ENCODE data around the gene MVB12B.
"Not testable (repeated sequence)": the region's sequence is repeated elsewhere in the genome, so short reads cannot be mapped to it uniquely, and the experiment has no call there.

MVB12B gene

DNA sequence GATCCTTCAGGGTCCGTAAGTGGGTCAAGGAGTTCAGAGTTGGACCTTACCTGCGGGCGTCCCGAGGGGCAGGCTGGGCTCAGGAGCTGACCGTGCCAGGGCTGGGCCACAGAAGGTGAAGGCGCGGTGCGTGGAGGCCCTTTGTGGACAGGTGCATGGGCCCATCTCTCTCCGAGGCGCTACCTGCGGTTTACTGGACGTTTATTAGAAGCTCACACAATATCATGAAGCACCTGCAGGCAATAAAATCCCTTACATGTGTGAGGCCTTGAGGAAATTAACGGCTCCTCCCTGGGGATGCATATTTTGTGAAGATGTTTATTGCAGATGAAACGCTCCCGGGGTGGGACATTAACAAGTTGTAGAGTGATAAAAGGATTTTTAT is 207.3 kb downstream of the MVB12B start:
- Histone ChIP-seq H3K4me3 (ENCODE audit: insufficient read depth, low read depth, low read length) (no peak overlapping the region), H3K9me3 (ENCODE audit: control insufficient read depth, low read length) (no peaks in the 10 kb centered on the region), H3K36me3 (ENCODE audit: control insufficient read depth, insufficient read depth, low read length) (no peaks in the 10 kb centered on the region), H3K27me3 (ENCODE audit: control insufficient read depth, insufficient read depth, low read length, poor library complexity, severe bottlenecking) (peaks cover 39% of the 10 kb centered on the region), H3K4me1 (ENCODE audit: control insufficient read depth, insufficient read depth, low read length) (peaks cover 19% of the 10 kb centered on the region), H3K27ac (ENCODE audit: insufficient read depth, low read depth, low read length, poor library complexity, severe bottlenecking) (no peak overlapping the region)
- 55 to 58% methylated on average over 15 of the region's 15 CpGs for WGBS, 2 experiments

DNA sequence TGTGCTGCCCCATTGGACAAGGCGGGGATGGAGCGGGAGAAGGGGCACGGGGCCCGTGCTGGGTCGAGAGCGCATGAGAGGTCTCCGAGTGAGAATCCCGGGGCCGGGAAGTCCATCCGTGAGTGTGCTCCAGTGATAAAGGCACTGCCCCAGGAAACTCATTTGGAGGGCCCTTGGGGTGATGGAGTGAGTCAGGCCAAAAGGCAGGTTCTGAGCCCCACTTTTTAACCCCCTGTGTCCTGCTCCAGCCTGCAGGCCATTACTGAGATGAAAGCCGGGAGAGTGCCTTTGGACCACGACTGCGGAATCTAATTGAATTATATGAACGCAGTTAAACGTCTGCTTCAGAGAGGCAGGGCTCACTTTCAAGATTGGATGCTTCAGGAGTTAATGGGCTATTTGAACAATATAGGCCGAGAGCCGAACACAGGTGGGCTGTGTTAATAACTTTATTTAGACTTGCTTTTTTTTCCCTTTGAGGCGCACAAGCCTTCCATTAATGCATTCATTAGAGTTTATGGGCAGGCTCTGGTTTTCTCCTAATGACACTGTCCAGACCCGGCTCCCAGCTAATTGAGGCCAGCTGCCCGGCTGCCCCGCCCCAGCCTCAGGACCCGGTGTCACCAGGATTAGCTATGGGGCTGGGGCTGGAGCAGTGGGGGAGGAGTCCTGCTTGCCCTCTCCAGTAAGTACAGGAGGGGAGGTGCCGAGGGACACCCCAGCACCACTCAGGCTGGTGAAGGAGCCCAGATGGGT is 208.0 kb downstream of the MVB12B start:
- peaks cover 16% of the 10 kb centered on the region for H3K4me1 ChIP-seq (ENCODE audit: control insufficient read depth, insufficient read depth, low read length)
- no peak overlapping the region for H3K27ac ChIP-seq (ENCODE audit: insufficient read depth, low read depth, low read length, poor library complexity, severe bottlenecking)
- no peaks in the 10 kb centered on the region for H3K9me3 ChIP-seq (ENCODE audit: control insufficient read depth, low read length)
- no peak overlapping the region for H3K4me3 ChIP-seq (ENCODE audit: insufficient read depth, low read depth, low read length)
- WGBS, 2 experiments, result 27% methylated on average over 23 of the region's 23 CpGs
- H3K27me3 ChIP-seq (ENCODE audit: control insufficient read depth, insufficient read depth, low read length, poor library complexity, severe bottlenecking), result peaks cover 39% of the 10 kb centered on the region
- no peaks in the 10 kb centered on the region for H3K36me3 ChIP-seq (ENCODE audit: control insufficient read depth, insufficient read depth, low read length)

DNA sequence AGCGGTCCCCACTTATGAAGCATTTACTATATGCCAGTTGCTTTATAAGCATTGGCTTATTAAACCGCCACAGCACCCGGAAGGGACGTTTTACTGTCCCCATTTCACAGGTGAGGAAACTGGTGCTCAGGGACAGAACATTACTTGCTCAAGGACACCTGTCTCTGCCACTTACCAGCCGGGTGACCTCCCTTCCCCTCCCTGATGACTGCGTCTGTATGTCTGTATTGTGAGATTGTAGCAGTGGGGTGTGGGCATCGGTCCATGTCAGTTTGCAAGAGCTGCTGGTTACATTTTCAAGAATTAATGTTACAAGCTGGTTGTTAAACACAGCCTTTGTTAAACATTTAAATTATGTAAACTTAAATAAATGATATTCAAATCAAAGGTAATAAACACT is 209.5 kb downstream of the MVB12B start:
- Histone ChIP-seq H3K36me3 (ENCODE audit: control insufficient read depth, insufficient read depth, low read length) (no peaks in the 10 kb centered on the region), H3K4me3 (ENCODE audit: insufficient read depth, low read depth, low read length) (no peak overlapping the region), H3K9me3 (ENCODE audit: control insufficient read depth, low read length) (no peaks in the 10 kb centered on the region), H3K4me1 (ENCODE audit: control insufficient read depth, insufficient read depth, low read length) (peaks cover 8% of the 10 kb centered on the region), H3K27ac (ENCODE audit: insufficient read depth, low read depth, low read length, poor library complexity, severe bottlenecking) (no peak overlapping the region), H3K27me3 (ENCODE audit: control insufficient read depth, insufficient read depth, low read length, poor library complexity, severe bottlenecking) (peaks cover 39% of the 10 kb centered on the region)
- 93 to 95% methylated on average over 5 to 6 of the region's 7 CpGs for WGBS, 2 experiments

DNA sequence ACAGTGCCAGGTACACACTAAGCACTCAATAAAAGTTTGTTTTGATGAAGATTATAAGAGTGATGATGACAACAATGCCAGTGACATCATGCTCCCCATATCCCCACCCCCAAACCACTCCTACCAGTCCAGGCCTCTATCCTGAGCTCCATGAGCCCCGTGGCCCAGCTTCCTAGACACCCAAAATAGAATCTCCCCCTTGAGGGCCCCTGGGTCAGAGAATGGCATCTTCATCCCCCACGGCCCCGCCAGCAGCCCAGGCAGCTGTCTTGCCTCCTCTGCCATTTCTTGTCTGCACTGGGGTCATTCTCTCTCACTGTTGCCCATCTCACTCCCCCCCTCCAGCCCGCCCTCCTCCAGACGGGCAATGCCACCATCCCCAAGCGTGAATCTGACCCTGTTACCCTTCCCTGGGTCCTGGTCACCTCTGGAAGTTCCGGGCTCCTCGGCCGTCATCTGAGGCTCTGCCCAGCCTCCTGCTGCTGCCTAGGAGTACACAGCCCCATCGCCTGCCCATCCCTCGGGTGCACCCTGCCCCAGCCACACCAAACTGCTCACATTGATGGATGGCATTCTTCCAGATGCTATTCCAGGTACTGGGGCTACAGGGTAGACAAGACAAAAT is 210.3 kb downstream of the MVB12B start:
- no peaks in the 10 kb centered on the region for H3K4me1 ChIP-seq (ENCODE audit: control insufficient read depth, insufficient read depth, low read length)
- no peaks in the 10 kb centered on the region for H3K9me3 ChIP-seq (ENCODE audit: control insufficient read depth, low read length)
- WGBS, 2 experiments, result 84 to 87% methylated on average over 11 of the region's 11 CpGs
- H3K27ac ChIP-seq (ENCODE audit: insufficient read depth, low read depth, low read length, poor library complexity, severe bottlenecking), result no peak overlapping the region
- no peaks in the 10 kb centered on the region for H3K36me3 ChIP-seq (ENCODE audit: control insufficient read depth, insufficient read depth, low read length)
- H3K27me3 ChIP-seq (ENCODE audit: control insufficient read depth, insufficient read depth, low read length, poor library complexity, severe bottlenecking), result peaks cover 32% of the 10 kb centered on the region
- H3K4me3 ChIP-seq (ENCODE audit: insufficient read depth, low read depth, low read length), result no peak overlapping the region

DNA sequence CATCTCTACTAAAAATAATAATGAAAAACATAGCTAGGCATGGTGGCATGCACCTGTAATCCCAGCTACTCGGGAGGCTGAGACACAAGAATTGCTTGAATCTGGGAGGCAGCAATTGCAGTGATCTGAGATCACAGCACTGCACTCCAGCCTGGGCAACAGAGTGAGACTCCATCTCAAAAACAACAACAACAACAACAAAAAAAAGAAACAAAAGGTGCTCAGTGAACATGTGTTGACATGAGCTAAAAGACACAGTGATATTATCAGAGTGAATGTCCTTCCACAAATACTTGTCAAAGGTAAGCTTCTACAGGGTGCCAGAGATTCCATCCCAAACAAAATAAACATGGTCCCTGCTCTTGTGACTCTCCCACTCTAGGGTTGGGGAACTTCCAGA is 211.9 kb downstream of the MVB12B start:
- Histone ChIP-seq H3K4me3 (ENCODE audit: insufficient read depth, low read depth, low read length) (no peak overlapping the region), H3K27me3 (ENCODE audit: control insufficient read depth, insufficient read depth, low read length, poor library complexity, severe bottlenecking) (peaks cover 22% of the 10 kb centered on the region), H3K4me1 (ENCODE audit: control insufficient read depth, insufficient read depth, low read length) (no peaks in the 10 kb centered on the region), H3K9me3 (ENCODE audit: control insufficient read depth, low read length) (no peaks in the 10 kb centered on the region), H3K27ac (ENCODE audit: insufficient read depth, low read depth, low read length, poor library complexity, severe bottlenecking) (no peak overlapping the region), H3K36me3 (ENCODE audit: control insufficient read depth, insufficient read depth, low read length) (no peaks in the 10 kb centered on the region)
- WGBS, 2 experiments, result 89 to 92% methylated on average over 1 of the region's 1 CpG

DNA sequence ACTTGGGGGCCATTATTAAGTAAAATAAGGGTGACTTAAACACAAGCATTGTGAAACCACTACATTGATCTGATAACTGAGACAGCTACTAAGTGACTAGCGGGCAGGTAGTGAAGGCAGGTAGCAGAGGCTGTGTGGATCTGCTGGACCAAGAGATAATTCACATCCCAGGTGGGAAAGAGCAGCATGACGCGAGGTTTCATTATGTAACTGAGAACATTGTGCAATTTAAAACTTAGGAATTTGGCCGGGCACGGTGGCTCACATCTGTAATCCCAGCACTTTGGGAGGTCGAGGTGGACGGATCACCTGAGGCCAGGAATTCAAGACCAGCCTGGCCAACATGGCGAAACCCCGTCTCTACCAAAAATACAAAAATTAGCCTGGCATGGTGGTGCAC is 213.8 kb downstream of the MVB12B start:
- not testable (repeated sequence) for H3K27me3 ChIP-seq (ENCODE audit: control insufficient read depth, insufficient read depth, low read length, poor library complexity, severe bottlenecking); H3K4me1 ChIP-seq (ENCODE audit: control insufficient read depth, insufficient read depth, low read length); H3K9me3 ChIP-seq (ENCODE audit: control insufficient read depth, low read length); H3K4me3 ChIP-seq (ENCODE audit: insufficient read depth, low read depth, low read length); H3K36me3 ChIP-seq (ENCODE audit: control insufficient read depth, insufficient read depth, low read length); H3K27ac ChIP-seq (ENCODE audit: insufficient read depth, low read depth, low read length, poor library complexity, severe bottlenecking)
- 88 to 91% methylated on average over 9 of the region's 9 CpGs for WGBS, 2 experiments

DNA sequence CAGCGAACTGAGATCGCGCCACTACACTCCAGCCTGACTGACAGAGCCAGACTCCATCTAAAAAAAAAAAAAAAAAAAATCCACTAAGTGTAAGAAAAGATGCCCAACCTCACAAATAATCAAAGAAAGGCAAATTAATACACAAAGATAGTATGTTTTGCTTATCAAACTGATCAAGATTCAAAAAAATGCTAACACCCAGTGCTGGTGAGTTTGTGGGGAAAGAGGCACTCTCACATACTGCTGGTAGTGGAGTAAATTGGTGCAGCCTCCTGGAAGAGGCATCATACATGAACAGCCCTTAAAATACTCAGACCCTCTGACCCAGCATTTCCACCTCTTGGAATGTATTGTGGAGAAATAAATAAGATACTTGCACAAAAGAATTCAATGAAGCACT is 216.9 kb downstream of the MVB12B start:
- Histone ChIP-seq H3K36me3 (ENCODE audit: control insufficient read depth, insufficient read depth, low read length) (no peaks in the 10 kb centered on the region), H3K9me3 (ENCODE audit: control insufficient read depth, low read length) (no peaks in the 10 kb centered on the region), H3K27me3 (ENCODE audit: control insufficient read depth, insufficient read depth, low read length, poor library complexity, severe bottlenecking) (no peaks in the 10 kb centered on the region), H3K4me1 (ENCODE audit: control insufficient read depth, insufficient read depth, low read length) (no peaks in the 10 kb centered on the region), H3K4me3 (ENCODE audit: insufficient read depth, low read depth, low read length) (no peak overlapping the region), H3K27ac (ENCODE audit: insufficient read depth, low read depth, low read length, poor library complexity, severe bottlenecking) (no peak overlapping the region)
- 91 to 94% methylated on average over 3 of the region's 3 CpGs for whole genome bisulfite sequencing, 2 experiments

DNA sequence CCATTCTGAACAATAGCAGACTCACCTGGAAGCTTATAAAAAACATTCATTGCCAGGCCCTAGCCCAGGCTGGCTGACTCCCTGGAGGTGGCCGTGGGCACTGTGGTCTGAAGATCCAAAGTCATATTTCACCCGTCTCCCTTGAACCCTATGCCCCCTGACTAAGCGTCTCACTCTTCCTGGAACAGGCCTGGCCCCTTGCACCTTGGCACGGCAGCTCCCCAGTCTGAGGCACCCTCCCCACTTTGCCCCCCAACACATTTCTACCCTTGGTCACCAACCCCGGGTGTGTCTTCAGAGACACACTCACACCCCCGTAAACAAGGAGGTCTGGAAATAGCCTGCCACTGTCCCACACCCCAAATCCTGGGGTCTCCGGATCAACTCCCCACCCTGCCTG is 218.5 kb downstream of the MVB12B start:
- no peak overlapping the region for H3K27ac ChIP-seq (ENCODE audit: insufficient read depth, low read depth, low read length, poor library complexity, severe bottlenecking)
- H3K27me3 ChIP-seq (ENCODE audit: control insufficient read depth, insufficient read depth, low read length, poor library complexity, severe bottlenecking), result no peaks in the 10 kb centered on the region
- H3K4me3 ChIP-seq (ENCODE audit: insufficient read depth, low read depth, low read length), result no peak overlapping the region
- WGBS, 2 experiments, result 91 to 95% methylated on average over 7 of the region's 7 CpGs
- no peaks in the 10 kb centered on the region for H3K36me3 ChIP-seq (ENCODE audit: control insufficient read depth, insufficient read depth, low read length)
- H3K4me1 ChIP-seq (ENCODE audit: control insufficient read depth, insufficient read depth, low read length), result peaks cover 5% of the 10 kb centered on the region
- H3K9me3 ChIP-seq (ENCODE audit: control insufficient read depth, low read length), result no peaks in the 10 kb centered on the region

DNA sequence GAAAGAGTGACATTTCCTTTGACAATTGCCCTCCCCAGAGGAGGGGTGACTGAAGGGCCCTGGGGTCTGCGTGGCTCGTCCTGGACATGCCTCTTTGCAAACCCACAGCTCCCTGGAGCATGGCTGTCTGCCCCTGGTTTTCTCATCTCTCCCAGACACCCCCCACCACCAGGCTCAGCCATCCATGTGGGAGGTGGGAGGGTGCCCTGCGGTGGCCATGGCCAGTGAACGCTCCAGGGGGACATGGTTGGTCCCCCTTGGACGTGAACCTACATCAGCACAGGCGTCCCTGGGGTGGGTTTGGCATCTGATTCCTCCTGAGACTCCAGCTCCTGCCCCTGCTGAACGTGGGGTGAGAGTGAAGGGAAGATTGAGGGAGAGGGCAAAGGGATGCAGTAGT is 219.4 kb downstream of the MVB12B start:
- 82 to 85% methylated on average over 7 of the region's 7 CpGs for WGBS, 2 experiments
- Histone ChIP-seq H3K27ac (ENCODE audit: insufficient read depth, low read depth, low read length, poor library complexity, severe bottlenecking) (no peak overlapping the region), H3K36me3 (ENCODE audit: control insufficient read depth, insufficient read depth, low read length) (no peaks in the 10 kb centered on the region), H3K9me3 (ENCODE audit: control insufficient read depth, low read length) (no peaks in the 10 kb centered on the region), H3K4me3 (ENCODE audit: insufficient read depth, low read depth, low read length) (no peak overlapping the region), H3K27me3 (ENCODE audit: control insufficient read depth, insufficient read depth, low read length, poor library complexity, severe bottlenecking) (no peaks in the 10 kb centered on the region), H3K4me1 (ENCODE audit: control insufficient read depth, insufficient read depth, low read length) (peaks cover 5% of the 10 kb centered on the region)

DNA sequence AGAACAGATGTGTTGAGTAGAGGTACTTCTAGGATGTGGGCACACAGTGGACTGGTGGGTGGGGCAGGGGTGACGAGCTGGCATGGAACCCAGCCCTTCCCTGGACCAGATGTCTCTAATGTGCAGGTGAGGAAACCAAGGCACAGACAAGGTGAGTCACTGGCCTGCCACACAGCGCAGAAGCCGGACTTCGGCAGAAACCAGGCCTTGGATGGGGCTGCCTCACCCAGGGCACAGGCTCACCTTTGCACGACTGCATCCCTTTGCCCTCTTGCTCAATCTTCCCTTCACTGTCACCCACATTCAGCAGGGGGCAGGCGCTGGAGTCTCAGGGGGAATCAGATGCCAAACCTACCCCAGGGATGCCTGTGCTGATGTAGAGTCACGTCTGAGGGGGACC is 221.7 kb downstream of the MVB12B start:
- H3K36me3 ChIP-seq (ENCODE audit: control insufficient read depth, insufficient read depth, low read length), result no peaks in the 10 kb centered on the region
- WGBS, 2 experiments, result 77 to 78% methylated on average over 7 of the region's 7 CpGs
- peaks cover 5% of the 10 kb centered on the region for H3K4me1 ChIP-seq (ENCODE audit: control insufficient read depth, insufficient read depth, low read length)
- no peaks in the 10 kb centered on the region for H3K27me3 ChIP-seq (ENCODE audit: control insufficient read depth, insufficient read depth, low read length, poor library complexity, severe bottlenecking)
- no peaks in the 10 kb centered on the region for H3K9me3 ChIP-seq (ENCODE audit: control insufficient read depth, low read length)
- H3K27ac ChIP-seq (ENCODE audit: insufficient read depth, low read depth, low read length, poor library complexity, severe bottlenecking), result no peak overlapping the region
- H3K4me3 ChIP-seq (ENCODE audit: insufficient read depth, low read depth, low read length), result no peak overlapping the region
